Measurements from ENCODE around the gene CREM. TPM values are rescaled to one million over a fixed set of nuclear protein-coding genes. Genes with fewer than 3 reads are reported as not detected.

Gene CREM
- total RNA-seq, 2 experiments from 2014 or later = 32.2 to 38.1 TPM

DNA sequence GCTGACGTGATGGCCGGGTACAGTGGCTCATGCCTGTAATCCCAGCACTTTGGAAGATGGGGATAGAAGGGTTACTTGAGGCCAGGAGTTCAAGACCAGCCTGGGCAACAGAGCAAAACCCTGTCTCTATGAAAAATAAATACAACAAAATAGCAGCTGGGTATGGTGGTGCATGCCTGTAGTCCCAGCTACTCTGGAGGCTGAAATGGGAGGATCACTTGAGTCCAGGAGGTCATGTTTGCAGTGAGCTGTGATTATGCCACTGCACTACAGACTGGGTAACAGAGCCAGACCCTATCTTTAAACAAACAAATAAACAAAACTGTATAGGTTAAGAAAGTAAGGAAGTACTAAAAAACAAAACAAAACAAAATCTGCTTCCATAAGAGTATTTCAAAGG lies 30.3 kb upstream of the CREM start:
- Histone ChIP-seq H3K4me3 (ENCODE audit: low read depth, low read length, poor library complexity, severe bottlenecking) (no peak overlapping the region), H3K27ac (ENCODE audit: low read depth, low read length, poor library complexity, severe bottlenecking) (no peak overlapping the region), H3K4me1 (ENCODE audit: insufficient read depth, low read length, poor library complexity, severe bottlenecking) (no peaks in the 10 kb centered on the region), H3K9me3 (ENCODE audit: low read length) (peaks cover 10% of the 10 kb centered on the region), H2AFZ (ENCODE audit: low read length) (no peak overlapping the region), H3K36me3 (ENCODE audit: insufficient read depth, low read length) (no peaks in the 10 kb centered on the region; the same call in 1 of the 2 replicates), H3K4me2 (ENCODE audit: low read length) (no peak overlapping the region), H3K9me2 (ENCODE audit: insufficient read depth, low read length) (no peaks in the 10 kb centered on the region), H3K79me2 (ENCODE audit: insufficient read depth, low read depth, low read length) (no peaks in the 10 kb centered on the region), H4K20me1 (ENCODE audit: insufficient read depth, low read length) (no peaks in the 10 kb centered on the region)
- BruUV-seq (replicated peaks) = no TSS peak
- POLR2A ChIA-PET = interaction anchor here (0.9 kb wide), 1 partner anchor 130 kb away, joined by 3 read pairs; no protein-coding TSS in a partner anchor
- TF ChIP-seq CTCF (conservative IDR thresholded peaks at IDR 0.05; ENCODE audit: low read length) (no peak), EZH2phosphoT487 (IDR thresholded peaks at IDR 0.05; ENCODE audit: borderline replicate concordance, low read depth, low read length) (no peak)
- CTCF ChIA-PET (ENCODE audit: unreplicated experiment) = interaction anchor here (0.7 kb wide), 1 partner anchor 100 kb away, joined by 3 read pairs; no protein-coding TSS in a partner anchor
- no peak for DNase-seq (ENCODE audit: low spot score)
- intact Hi-C loops (cut with micrococcal nuclease; ENCODE audit: unreplicated experiment) = loop anchor here (10.0 kb wide), 1 partner anchor 238 kb away; the partner anchor contains the start of gene CCNY

- TF ChIP-seq EZH2phosphoT487 (IDR thresholded peaks at IDR 0.05; ENCODE audit: borderline replicate concordance, low read depth, low read length) = no peak
- TF ChIP-seq CTCF (conservative IDR thresholded peaks at IDR 0.05; ENCODE audit: low read length) = no peak
- H3K4me2 ChIP-seq (ENCODE audit: low read length) = no peak overlapping the region
- DNase-seq (ENCODE audit: low spot score) = no peak
- H3K9me2 ChIP-seq (ENCODE audit: insufficient read depth, low read length) = no peaks in the 10 kb centered on the region
- H3K36me3 ChIP-seq (ENCODE audit: insufficient read depth, low read length) = no peaks in the 10 kb centered on the region; the same call in 1 of the 2 replicates
- H3K27ac ChIP-seq (ENCODE audit: low read depth, low read length, poor library complexity, severe bottlenecking) = no peak overlapping the region
- POLR2A ChIA-PET = interaction anchor here (0.6 kb wide), 1 partner anchor 24 kb away, joined by 4 read pairs; no protein-coding TSS in a partner anchor
- no peak overlapping the region for H2AFZ ChIP-seq (ENCODE audit: low read length)
- no peaks in the 10 kb centered on the region for H4K20me1 ChIP-seq (ENCODE audit: insufficient read depth, low read length)
- H3K9me3 ChIP-seq (ENCODE audit: low read length) = peaks cover 9% of the 10 kb centered on the region
- no peaks in the 10 kb centered on the region for H3K79me2 ChIP-seq (ENCODE audit: insufficient read depth, low read depth, low read length)
- CTCF ChIA-PET (ENCODE audit: unreplicated experiment) = no interaction called here
- BruUV-seq (replicated peaks) = no TSS peak
- intact Hi-C loops (cut with micrococcal nuclease; ENCODE audit: unreplicated experiment) = loop anchor here (10.0 kb wide), 1 partner anchor 237 kb away; the partner anchor contains the start of gene CCNY
- no peaks in the 10 kb centered on the region for H3K4me1 ChIP-seq (ENCODE audit: insufficient read depth, low read length, poor library complexity, severe bottlenecking)
- H3K4me3 ChIP-seq (ENCODE audit: low read depth, low read length, poor library complexity, severe bottlenecking) = no peak overlapping the region
Measured at GRCh38 chr10:35097510-35097909, 29.1 kb upstream of the CREM start.

- Histone ChIP-seq H3K9me2 (ENCODE audit: insufficient read depth, low read length) (no peaks in the 10 kb centered on the region), H2AFZ (ENCODE audit: low read length) (no peak overlapping the region), H3K4me2 (ENCODE audit: low read length) (no peak overlapping the region), H3K36me3 (ENCODE audit: insufficient read depth, low read length) (no peaks in the 10 kb centered on the region), H3K4me1 (ENCODE audit: insufficient read depth, low read length, poor library complexity, severe bottlenecking) (no peaks in the 10 kb centered on the region), H4K20me1 (ENCODE audit: insufficient read depth, low read length) (no peaks in the 10 kb centered on the region), H3K9me3 (ENCODE audit: low read length) (no peaks in the 10 kb centered on the region), H3K4me3 (ENCODE audit: low read depth, low read length, poor library complexity, severe bottlenecking) (no peak overlapping the region), H3K79me2 (ENCODE audit: insufficient read depth, low read depth, low read length) (no peaks in the 10 kb centered on the region), H3K27ac (ENCODE audit: low read depth, low read length, poor library complexity, severe bottlenecking) (no peak overlapping the region)
- no peak for TF ChIP-seq CTCF (conservative IDR thresholded peaks at IDR 0.05; ENCODE audit: low read length)
- TF ChIP-seq EZH2phosphoT487 (IDR thresholded peaks at IDR 0.05; ENCODE audit: borderline replicate concordance, low read depth, low read length) = no peak
- no peak for DNase-seq (ENCODE audit: low spot score)
- BruUV-seq (replicated peaks) = no TSS peak
- intact Hi-C loops (cut with micrococcal nuclease; ENCODE audit: unreplicated experiment) = no loop called here
- ChIA-PET CTCF (ENCODE audit: unreplicated experiment) (no interaction called here), POLR2A (interaction anchor here (1.7 kb wide), 1 partner anchor 9 kb away, joined by 4 read pairs; no protein-coding TSS in a partner anchor)
Measured at GRCh38 chr10:35103882-35104281, 22.8 kb upstream of the CREM start.
